Effector memory CD4-positive, alpha-beta T cell (primary cell): ENCODE data around the gene CCDC102B.

Experiments
- DNase-seq, 3 donors: peaks; one replicate each; pipeline ENCODE4 v3.0.0-alpha.2; 2020
- H3K27ac ChIP-seq: 2 replicates; pipeline ENCODE4 v1.7.0; 2013; ENCODE audit warnings: mild to moderate bottlenecking, low read length, moderate library complexity; ENCODE audit not compliant: insufficient read depth, poor library complexity, severe bottlenecking
- H3K27me3 ChIP-seq: replicated peaks from 2 replicates; pipeline ENCODE4 v1.7.0; 2013; ENCODE audit warnings: mild to moderate bottlenecking, low read length; ENCODE audit not compliant: insufficient read depth, control insufficient read depth, poor library complexity, severe bottlenecking
- H3K36me3 ChIP-seq: 2 replicates; pipeline ENCODE4 v1.7.0; 2013; ENCODE audit warnings: mild to moderate bottlenecking, low read length, moderate library complexity; ENCODE audit not compliant: control insufficient read depth, insufficient read depth
- H3K4me1 ChIP-seq: 2 replicates; pipeline ENCODE4 v1.7.0; 2013; ENCODE audit warnings: low read length, mild to moderate bottlenecking; ENCODE audit not compliant: control insufficient read depth, insufficient read depth, poor library complexity, severe bottlenecking
- H3K4me3 ChIP-seq: 2 replicates; pipeline ENCODE4 v1.7.0; 2013; ENCODE audit warnings: low read length, low read depth, mild to moderate bottlenecking; ENCODE audit not compliant: insufficient read depth, poor library complexity, severe bottlenecking
- H3K9me3 ChIP-seq: 2 replicates; pipeline ENCODE4 v1.7.0; 2013; ENCODE audit warnings: mild to moderate bottlenecking, low read length, moderate library complexity; ENCODE audit not compliant: control insufficient read depth

CCDC102B gene

DNA sequence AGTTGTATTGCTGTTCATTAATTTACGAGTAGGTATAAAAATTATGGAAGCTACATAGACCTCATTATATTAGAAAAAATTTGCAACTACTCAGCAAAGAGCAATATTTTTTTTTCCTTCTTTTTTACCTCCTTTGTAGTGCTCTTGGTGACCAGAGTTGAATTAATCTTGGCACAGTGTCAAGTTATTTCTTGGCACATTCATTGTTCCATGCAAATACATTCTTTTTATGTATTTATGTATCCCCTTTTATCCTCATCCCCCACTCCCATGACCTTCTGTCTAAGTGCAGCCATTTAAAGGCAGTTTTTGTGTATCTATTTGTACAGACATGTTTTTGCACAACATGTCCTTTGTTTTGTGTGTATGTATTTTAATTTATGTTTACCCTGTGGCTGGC lies 224.5 kb downstream of the CCDC102B start:
- no peak overlapping the region for H3K4me3 ChIP-seq
- no peak for DNase-seq
- no peaks in the 10 kb centered on the region for H3K4me1 ChIP-seq
- H3K27ac ChIP-seq = no peak overlapping the region
- H3K36me3 ChIP-seq = no peaks in the 10 kb centered on the region
- H3K27me3 ChIP-seq = no peaks in the 10 kb centered on the region
- no peaks in the 10 kb centered on the region for H3K9me3 ChIP-seq

DNA sequence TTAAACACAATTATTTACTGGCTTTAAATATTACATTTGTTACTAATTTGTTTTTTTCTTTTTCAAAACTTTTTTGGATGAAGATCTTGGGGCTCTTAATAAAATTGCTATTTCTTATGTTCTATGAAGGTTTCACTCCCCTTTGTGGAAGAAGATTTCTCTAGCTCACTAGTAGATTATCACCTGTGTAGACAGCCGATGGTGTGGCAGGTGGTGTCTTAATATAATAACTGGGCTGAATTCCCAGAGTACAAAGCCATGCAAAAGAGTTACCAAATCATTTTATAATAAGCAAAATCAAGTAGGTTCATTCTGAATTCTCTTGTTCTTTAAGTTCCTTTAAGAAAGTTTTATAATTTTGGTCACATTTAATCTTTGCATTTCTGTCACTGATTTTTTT lies 233.7 kb downstream of the CCDC102B start:
- Histone ChIP-seq H3K36me3 (no peaks in the 10 kb centered on the region), H3K9me3 (no peaks in the 10 kb centered on the region), H3K4me3 (no peak overlapping the region), H3K4me1 (no peaks in the 10 kb centered on the region), H3K27me3 (no peaks in the 10 kb centered on the region), H3K27ac (no peak overlapping the region)
- DNase-seq = no peak

DNA sequence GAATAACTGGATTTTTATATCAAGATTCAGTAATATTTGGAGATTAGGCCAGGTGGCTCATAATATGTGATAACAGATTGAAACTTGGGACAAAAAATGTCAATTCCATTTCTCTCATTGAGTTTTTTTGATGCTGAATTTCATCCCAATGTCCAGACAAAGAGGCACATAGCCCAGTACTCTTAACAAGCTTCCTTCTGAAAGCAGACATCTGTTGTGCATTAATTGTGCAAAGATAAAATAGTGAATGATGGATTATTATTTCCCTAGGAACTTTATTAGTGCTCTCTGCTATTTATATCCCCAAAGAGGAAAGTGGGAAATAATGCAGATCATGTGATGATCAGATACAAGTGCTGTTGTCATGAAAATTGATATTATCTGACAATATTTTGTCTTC lies 234.1 kb downstream of the CCDC102B start:
- no peaks in the 10 kb centered on the region for H3K36me3 ChIP-seq
- DNase-seq = no peak
- no peak overlapping the region for H3K27ac ChIP-seq
- no peaks in the 10 kb centered on the region for H3K9me3 ChIP-seq
- H3K4me3 ChIP-seq = no peak overlapping the region
- H3K27me3 ChIP-seq = no peaks in the 10 kb centered on the region
- no peaks in the 10 kb centered on the region for H3K4me1 ChIP-seq

DNA sequence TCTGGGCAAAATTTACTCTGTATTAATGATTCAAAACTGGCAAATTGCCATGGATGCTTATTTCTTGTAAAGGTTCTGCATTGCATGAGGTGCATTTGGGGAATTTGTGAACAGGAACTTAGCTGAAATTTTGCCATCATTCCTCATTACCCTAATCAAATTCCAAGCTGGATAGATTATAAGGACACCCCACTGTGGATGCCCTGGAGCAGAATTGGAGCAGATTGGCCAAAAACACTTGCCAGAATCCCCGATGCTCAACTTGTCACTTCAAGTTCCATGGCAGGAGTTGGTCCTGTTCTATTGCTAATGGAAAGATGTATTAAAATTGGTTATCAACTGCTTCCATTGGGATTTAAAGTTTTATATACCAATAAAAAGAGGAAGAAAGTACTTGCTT lies 237.9 kb downstream of the CCDC102B start:
- Histone ChIP-seq H3K27ac (no peak overlapping the region), H3K36me3 (no peaks in the 10 kb centered on the region), H3K9me3 (no peaks in the 10 kb centered on the region), H3K27me3 (no peaks in the 10 kb centered on the region), H3K4me3 (no peak overlapping the region), H3K4me1 (no peaks in the 10 kb centered on the region)
- no peak for DNase-seq

DNA sequence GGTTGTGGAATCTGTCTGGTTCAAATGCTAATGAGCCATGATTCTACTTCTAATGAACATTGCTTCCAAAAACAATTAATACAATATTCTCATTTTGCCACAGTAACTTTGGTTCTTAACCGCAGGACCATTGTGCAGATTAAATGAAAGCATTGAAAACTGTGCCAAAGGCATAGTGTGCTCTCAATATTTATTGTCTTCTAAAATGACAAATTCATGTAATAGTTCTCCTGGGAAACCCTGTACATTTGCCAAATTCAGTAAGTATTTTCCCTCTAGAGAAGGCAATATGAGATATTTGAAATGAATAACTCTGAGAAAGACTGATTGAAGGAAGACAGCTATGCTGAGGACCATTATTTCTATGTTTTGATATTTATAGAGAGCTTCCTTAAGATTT lies 246.3 kb downstream of the CCDC102B start:
- no peaks in the 10 kb centered on the region for H3K36me3 ChIP-seq
- no peaks in the 10 kb centered on the region for H3K4me1 ChIP-seq
- no peak for DNase-seq
- H3K27me3 ChIP-seq = no peaks in the 10 kb centered on the region
- H3K4me3 ChIP-seq = no peak overlapping the region
- no peak overlapping the region for H3K27ac ChIP-seq
- H3K9me3 ChIP-seq = no peaks in the 10 kb centered on the region

DNA sequence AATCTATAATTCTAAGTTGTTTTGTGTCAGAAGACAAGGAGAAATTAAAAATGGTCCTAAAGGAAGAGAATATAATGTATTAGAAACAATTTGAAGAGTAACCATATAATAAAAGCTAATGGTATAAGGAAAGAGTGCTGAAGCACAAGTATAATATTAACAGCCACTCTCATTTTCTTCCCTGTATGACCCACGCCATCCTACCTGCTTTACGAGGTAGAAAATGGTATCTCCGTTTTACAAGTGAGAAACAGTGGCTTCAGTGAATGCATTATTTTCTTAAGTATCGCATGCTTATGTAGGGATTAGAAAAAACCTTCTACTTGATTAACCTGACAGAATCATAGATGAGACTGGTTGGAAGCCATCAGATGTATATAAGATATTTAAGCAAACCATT lies 266.2 kb downstream of the CCDC102B start:
- H3K27me3 ChIP-seq = no peaks in the 10 kb centered on the region
- no peaks in the 10 kb centered on the region for H3K36me3 ChIP-seq
- H3K4me3 ChIP-seq = no peak overlapping the region
- no peak for DNase-seq
- no peaks in the 10 kb centered on the region for H3K9me3 ChIP-seq
- no peak overlapping the region for H3K27ac ChIP-seq
- H3K4me1 ChIP-seq = no peaks in the 10 kb centered on the region

DNA sequence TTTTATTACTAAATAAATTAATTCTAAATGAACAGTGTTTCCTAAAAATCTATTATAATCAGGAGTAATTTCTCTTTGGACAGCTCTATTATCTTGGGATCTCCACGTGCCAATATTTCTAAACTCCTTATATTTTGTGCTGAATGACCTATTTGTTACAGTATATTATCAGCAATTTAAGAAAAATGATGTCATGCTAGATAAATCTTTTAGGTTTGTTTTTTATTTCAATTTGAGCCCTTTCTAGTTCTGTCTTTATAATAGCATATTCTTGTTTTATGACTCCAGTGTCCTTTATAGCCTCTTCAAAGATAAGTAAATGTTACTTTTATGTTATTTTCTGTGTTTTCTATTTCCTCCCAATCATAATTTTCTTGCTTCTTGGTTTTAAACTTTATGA lies 269.2 kb downstream of the CCDC102B start:
- Histone ChIP-seq H3K27me3 (no peaks in the 10 kb centered on the region), H3K4me1 (no peaks in the 10 kb centered on the region), H3K36me3 (no peaks in the 10 kb centered on the region), H3K27ac (no peak overlapping the region), H3K9me3 (no peaks in the 10 kb centered on the region), H3K4me3 (no peak overlapping the region)
- no peak for DNase-seq

DNA sequence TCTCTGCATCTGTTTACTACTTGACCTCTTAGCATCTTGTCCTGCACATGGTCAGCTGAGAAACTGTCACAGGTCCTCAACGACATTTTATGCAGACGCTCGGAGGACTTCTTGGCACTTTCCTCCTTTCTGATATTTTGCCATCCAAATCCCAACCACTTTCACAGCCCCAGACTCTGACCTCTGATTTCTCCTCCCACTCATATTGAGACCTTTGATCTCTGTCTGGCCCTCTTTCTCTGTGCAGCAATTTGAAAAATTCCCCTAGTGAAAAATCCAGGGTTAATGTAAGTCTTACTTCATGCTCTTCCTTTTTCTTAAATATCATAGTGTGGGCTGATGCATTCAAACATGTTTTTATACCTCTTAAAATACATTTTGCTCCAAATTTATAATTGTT lies 273.8 kb downstream of the CCDC102B start:
- H3K27me3 ChIP-seq = no peaks in the 10 kb centered on the region
- no peaks in the 10 kb centered on the region for H3K36me3 ChIP-seq
- H3K4me1 ChIP-seq = no peaks in the 10 kb centered on the region
- no peak for DNase-seq
- H3K9me3 ChIP-seq = no peaks in the 10 kb centered on the region
- no peak overlapping the region for H3K4me3 ChIP-seq
- H3K27ac ChIP-seq = no peak overlapping the region

DNA sequence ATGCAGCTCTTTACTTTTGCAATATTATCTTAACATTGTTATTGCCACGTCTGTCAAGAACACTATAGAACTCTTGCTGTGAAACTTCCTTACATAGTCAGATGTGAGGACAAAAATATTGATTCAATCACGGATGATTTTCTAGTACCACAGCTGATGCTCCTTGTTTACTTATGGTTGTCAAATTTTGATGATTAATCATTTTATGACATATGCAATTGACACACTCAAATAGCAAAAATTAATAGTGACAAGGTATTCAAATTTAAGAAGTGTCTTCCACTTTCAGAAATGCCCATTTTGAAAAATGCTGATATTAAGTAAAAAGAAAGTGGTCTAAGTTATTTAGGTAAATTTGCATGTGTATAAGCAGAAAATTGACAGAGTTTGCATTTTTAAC lies 284.0 kb downstream of the CCDC102B start:
- H3K9me3 ChIP-seq = no peaks in the 10 kb centered on the region
- no peaks in the 10 kb centered on the region for H3K27me3 ChIP-seq
- no peak overlapping the region for H3K27ac ChIP-seq
- H3K4me1 ChIP-seq = no peaks in the 10 kb centered on the region
- no peaks in the 10 kb centered on the region for H3K36me3 ChIP-seq
- no peak for DNase-seq
- H3K4me3 ChIP-seq = no peak overlapping the region

DNA sequence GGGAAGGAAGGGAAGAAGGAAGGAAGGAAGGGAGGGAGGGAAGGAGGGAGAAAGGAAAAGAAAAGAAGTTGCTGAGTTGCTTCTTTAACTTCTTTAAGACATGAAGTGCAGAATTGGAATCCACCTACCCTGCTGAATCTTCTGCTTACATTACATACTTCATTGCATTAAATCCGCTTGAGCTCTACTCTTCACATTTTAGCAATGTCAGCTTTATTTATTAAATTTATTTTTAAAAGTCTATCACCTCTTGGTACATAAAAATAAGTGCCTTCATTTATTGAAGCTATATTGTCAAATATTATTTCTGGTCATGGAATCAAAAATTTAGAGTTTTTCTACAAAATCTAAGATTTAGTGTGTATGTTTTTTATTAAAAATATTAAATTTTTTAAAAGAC lies 284.6 kb downstream of the CCDC102B start:
- Histone ChIP-seq H3K4me3 (no peak overlapping the region), H3K27ac (no peak overlapping the region), H3K27me3 (no peaks in the 10 kb centered on the region), H3K9me3 (no peaks in the 10 kb centered on the region), H3K4me1 (no peaks in the 10 kb centered on the region), H3K36me3 (no peaks in the 10 kb centered on the region)
- no peak for DNase-seq

DNA sequence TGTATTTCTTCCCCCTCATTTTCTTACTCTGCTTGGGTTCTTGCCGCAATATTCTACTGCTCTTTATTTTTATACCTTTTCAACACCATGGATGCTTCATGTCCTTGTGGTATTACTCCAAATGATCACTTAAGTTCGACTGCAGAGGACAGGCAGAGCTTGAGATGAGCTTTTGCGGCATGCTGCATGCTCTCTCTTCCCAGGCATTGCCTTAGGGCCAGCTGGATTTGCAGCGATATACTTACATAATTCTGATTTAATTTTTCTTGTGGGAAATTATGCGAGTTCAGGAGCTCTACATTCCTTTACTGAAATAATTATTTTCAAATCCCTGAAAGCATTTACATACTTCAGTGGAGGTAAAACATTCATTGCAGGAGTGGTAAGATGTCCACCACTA lies 288.1 kb downstream of the CCDC102B start:
- Histone ChIP-seq H3K9me3 (no peaks in the 10 kb centered on the region), H3K36me3 (no peaks in the 10 kb centered on the region), H3K4me3 (no peak overlapping the region), H3K27ac (no peak overlapping the region), H3K4me1 (no peaks in the 10 kb centered on the region), H3K27me3 (no peaks in the 10 kb centered on the region)
- no peak for DNase-seq
